Measurements from ENCODE around the gene SCN2B.

Gene SCN2B

GRCh38 chr11:118221419-118221818, 45.0 kb upstream of the SCN2B start:
- DNase-seq: no peak
- Histone ChIP-seq H3K4me1 (no peaks in the 10 kb centered on the region), H3K9me3 (no peaks in the 10 kb centered on the region), H3K4me3 (ENCODE audit: low read depth, low read length) (no peak overlapping the region), H3K36me3 (no peaks in the 10 kb centered on the region), H3K27me3 (peaks cover 86% of the 10 kb centered on the region)
- TF ChIP-seq CTCF (IDR thresholded peaks at IDR 0.05; ENCODE audit: low read depth, low read length): no peak

DNA sequence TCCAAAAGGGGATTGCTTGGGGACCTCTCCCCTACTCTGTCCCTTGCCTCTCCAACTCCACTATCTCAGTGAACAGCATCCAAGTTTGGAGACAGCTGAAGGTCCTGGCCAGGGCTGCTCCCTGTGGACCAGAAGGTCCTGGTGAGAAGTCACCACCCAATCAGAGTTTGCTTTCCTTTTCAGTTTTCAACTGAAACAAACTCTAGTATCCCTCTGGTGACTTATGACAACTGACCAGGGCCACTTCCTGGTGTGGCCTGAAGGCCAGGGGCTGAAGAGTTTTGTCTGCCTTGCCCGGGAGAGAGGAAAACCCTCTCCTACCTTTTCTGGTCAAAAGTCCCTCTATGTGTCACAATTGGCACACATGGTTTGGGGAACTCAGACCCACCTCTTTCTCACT, 43.3 kb upstream of the SCN2B start:
- TF ChIP-seq CTCF (IDR thresholded peaks at IDR 0.05; ENCODE audit: low read depth, low read length): no peak
- no peaks in the 10 kb centered on the region for H3K4me1 ChIP-seq
- DNase-seq: no peak

GRCh38 chr11:118219244-118219643, 42.8 kb upstream of the SCN2B start:
- DNase-seq: no peak
- no peaks in the 10 kb centered on the region for H3K9me3 ChIP-seq
- TF ChIP-seq CTCF (IDR thresholded peaks at IDR 0.05; ENCODE audit: low read depth, low read length): no peak
- no peaks in the 10 kb centered on the region for H3K4me1 ChIP-seq
- H3K27me3 ChIP-seq: peaks cover 86% of the 10 kb centered on the region
- no peaks in the 10 kb centered on the region for H3K36me3 ChIP-seq
- no peak overlapping the region for H3K4me3 ChIP-seq (ENCODE audit: low read depth, low read length)

More for the DNA sequence above, 43.3 kb upstream of the SCN2B start:
- no peak overlapping the region for H3K4me3 ChIP-seq (ENCODE audit: low read depth, low read length)
- H3K9me3 ChIP-seq: no peaks in the 10 kb centered on the region
- H3K27me3 ChIP-seq: peaks cover 86% of the 10 kb centered on the region
- H3K36me3 ChIP-seq: no peaks in the 10 kb centered on the region

DNA sequence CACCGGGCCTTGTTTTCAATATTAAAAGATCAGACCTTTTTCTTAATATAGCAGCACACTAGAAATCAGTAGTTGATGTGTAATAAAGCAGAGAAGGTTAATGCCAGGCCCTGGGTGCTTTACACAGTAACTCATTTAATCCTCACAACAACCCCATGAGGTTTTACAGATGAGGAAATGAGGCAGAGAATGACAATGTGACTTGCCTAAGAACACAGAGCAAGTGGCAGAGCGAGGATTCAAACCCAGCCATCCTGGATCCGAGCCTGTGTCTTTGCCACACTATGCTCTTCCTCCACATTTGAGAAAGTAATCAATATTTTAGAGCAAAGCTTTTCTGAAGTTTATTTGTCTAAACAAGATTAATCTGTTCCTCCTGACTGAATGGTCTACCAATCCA, 41.1 kb upstream of the SCN2B start:
- H3K36me3 ChIP-seq: no peaks in the 10 kb centered on the region
- no peak overlapping the region for H3K4me3 ChIP-seq (ENCODE audit: low read depth, low read length)
- H3K9me3 ChIP-seq: no peaks in the 10 kb centered on the region
- no peak for TF ChIP-seq CTCF (IDR thresholded peaks at IDR 0.05; ENCODE audit: low read depth, low read length)
- H3K4me1 ChIP-seq: no peaks in the 10 kb centered on the region
- no peak for DNase-seq
- peaks cover 86% of the 10 kb centered on the region for H3K27me3 ChIP-seq

DNA sequence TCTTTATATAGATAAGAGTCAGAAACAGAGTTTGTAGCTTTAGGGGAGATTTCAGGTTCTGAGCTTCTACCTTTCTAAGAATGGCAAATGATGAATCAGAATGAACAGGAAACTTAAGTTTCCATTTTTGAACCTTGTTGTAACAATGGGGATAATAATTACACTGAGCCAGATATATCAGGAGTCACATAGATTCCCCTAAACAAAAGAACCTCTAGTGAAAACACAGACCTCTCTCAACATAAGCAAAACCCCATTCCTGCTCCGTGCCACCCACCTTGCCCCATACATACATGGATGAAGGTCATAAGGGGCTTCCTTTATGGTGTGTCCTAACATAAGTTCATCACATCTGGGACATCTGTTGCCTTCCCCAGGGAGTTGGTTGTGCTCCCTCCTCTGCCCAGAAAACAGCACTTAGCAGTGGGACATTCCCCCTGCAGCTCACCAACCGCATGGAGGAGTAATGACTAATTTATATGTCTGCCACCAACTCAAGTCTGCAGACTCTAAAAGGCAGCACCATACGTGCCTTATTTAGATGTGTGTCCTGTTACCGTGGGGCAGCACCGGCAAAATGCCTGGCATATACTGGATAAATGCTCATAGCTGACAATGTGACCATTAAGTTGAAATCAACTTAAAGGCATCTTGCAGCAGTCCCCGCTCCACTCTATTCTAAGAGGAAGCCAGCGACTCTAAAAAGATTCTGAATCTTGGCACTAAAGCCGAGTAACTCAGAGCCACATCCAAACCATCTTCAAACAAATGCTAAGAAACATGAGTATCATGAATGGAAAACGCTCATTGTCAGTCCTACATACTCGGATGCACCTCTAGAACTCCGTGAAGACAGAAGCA, 40.4 kb upstream of the SCN2B start:
- Histone ChIP-seq H3K36me3 (no peaks in the 10 kb centered on the region), H3K9me3 (no peaks in the 10 kb centered on the region), H3K4me3 (ENCODE audit: low read depth, low read length) (no peak overlapping the region), H3K4me1 (no peaks in the 10 kb centered on the region), H3K27me3 (peaks cover 87% of the 10 kb centered on the region)
- DNase-seq: no peak
- no peak for TF ChIP-seq CTCF (IDR thresholded peaks at IDR 0.05; ENCODE audit: low read depth, low read length)

- Histone ChIP-seq H3K4me3 (ENCODE audit: low read depth, low read length) (no peak overlapping the region), H3K36me3 (no peaks in the 10 kb centered on the region), H3K4me1 (no peaks in the 10 kb centered on the region), H3K27me3 (peaks cover 87% of the 10 kb centered on the region), H3K9me3 (no peaks in the 10 kb centered on the region)
- no peak for TF ChIP-seq CTCF (IDR thresholded peaks at IDR 0.05; ENCODE audit: low read depth, low read length)
- no peak for DNase-seq
These were observed 39.3 kb upstream of the SCN2B start for GRCh38 chr11:118215765-118216164.

All from BE2C (cell line).